Right renal pelvis (tissue), 4 donors: ENCODE data around the gene NPR3. TPM values are rescaled to one million over a fixed set of nuclear protein-coding genes. Genes with fewer than 3 reads are reported as not detected.

ENCODE experiments used
- DNase-seq, 4 donors: peaks; one replicate each; pipeline ENCODE4 v3.0.0-alpha.2; 2013; ENCODE audit warnings: low read depth in 4 of 4, low spot score in 3 of 4, missing footprints in 1 of 4
- polyA plus RNA-seq, 4 donors: library from polyadenylated mRNA; unstranded; fragments of 120-200 nt; gene quantifications; one replicate each; pipeline ENCODE4 v1.2.1, GENCODE V29; 2013; ENCODE audit not compliant: insufficient read length in 4 of 4

NPR3 gene, protein sequence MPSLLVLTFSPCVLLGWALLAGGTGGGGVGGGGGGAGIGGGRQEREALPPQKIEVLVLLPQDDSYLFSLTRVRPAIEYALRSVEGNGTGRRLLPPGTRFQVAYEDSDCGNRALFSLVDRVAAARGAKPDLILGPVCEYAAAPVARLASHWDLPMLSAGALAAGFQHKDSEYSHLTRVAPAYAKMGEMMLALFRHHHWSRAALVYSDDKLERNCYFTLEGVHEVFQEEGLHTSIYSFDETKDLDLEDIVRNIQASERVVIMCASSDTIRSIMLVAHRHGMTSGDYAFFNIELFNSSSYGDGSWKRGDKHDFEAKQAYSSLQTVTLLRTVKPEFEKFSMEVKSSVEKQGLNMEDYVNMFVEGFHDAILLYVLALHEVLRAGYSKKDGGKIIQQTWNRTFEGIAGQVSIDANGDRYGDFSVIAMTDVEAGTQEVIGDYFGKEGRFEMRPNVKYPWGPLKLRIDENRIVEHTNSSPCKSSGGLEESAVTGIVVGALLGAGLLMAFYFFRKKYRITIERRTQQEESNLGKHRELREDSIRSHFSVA
- 10 to 100 TPM; 15.4 to 28.2 (median 20.4) TPM for polyA plus RNA-seq

DNA sequence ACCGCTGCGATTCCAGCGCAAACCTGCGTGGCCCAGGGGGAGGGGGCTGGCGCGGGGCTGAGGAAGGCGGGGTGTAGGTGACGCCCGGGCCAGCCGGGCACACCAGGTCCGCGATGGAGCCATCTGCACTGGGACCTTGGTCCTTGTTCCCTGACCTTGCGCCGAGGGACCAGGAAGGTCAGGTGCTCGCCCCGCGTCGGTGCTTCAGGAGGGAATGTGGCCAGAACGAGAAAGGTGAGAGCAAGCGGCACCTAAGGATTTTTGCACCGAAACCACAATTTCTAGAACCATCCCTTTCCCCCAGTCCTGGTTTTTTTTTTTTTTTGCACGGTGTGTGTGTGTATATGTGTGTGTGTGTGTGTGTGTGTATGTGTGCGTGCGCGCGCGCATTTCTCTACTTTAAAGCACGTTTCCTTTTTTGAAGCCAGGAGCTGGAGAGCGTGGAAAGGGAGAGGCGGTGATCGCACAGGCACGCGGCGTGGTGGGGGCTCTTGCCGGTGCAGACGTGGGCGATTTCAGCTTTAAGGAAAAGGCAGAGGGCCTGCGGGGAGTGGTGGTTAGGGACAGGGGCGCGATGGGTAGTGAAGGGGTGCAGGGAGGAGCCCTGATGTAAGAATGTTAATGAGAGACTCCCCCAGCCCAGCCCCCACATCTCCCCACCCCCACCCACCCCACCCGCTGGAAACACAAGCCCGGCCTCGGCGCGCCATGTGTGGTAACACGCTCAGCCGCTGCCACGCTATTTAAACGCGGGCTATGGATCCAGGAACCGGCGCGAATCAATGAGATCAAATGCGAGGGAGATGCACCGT lies at the start of gene NPR3:
Gene NPR3 (plus strand): TSS at position 772 of the 812 bp plus-strand sequence. CDS start 456 bp downstream, outside the sequence.
- no peak for DNase-seq

DNA sequence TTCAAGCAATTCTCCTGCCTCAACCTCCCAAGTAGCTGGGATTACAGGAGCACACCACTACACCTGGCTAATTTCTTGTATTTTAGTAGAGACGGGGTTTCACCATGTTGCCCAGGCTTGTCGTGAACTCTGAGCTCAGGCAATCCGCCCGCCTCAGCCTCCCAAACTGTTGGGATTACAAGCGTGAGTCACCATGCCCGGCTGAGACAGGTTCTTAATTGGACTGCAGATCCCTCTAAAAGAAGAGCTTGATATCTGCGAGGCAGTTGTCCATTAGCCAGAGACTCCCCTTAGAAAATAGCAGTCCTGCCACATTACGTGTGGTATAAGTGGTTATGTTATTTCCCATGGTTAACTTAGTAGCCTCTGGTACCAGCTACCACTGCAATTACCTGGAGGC lies 46.6 kb upstream of the NPR3 start:
- DNase-seq: no peak

DNA sequence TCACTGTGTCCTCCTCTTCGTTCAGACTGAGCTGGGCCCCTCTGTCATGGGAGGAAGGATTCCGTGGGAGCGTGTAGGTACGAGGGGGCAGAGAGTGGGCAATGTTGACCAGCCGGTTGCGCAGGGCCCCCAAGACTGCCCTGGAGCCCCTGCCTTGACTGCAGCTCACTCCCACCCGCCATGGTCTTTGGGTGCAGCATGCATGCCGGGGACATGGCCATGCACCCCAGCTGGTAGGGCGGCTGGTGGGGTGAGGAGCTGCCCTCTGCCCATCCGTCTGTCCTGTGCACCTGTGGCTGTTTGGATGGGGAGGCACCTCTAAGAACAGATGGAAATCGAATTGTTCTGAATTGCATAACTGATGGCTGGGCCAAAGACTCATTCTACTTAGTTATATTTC lies 42.6 kb upstream of the NPR3 start:
- DNase-seq: no peak

DNA sequence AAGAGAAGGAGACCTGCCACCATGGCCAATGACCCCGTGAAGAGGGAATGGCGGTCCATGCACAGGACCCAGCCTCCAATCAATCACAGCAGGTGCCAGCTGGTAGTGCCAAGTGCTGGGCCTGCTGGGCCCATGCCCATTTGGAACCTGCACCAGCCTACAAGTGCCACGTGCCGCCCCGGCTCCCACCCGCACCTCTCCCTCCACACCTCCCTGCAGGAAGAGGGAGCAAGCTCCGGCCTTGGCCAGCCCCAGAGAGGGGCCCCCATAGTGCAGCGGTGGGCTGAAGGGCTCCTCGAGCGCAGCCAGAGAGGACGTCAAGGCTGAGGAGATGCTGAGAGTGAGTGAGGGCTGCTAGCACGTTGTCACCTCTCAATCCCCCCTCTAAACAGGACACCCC lies 37.8 kb upstream of the NPR3 start:
- no peak for DNase-seq

DNA sequence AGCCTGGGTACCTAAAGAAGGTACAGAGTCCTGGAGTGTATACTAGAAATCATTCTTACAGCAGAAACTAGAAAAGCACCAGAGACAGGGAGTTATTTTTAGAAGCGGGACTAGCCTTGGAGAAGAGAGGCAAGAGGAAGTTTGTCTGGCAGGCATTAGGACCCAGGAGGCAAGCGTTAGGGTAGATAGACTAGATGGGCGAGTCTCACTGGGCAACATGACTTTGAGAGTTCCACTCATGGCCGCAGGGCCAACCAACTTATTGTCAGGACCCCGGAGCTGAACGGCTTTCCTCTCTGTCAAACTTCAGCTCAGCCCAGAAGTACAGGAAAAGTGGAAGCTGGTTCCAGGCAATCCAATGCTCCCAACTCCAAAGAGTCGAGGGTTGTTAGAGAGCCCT lies 34.1 kb upstream of the NPR3 start:
- no peak for DNase-seq

DNA sequence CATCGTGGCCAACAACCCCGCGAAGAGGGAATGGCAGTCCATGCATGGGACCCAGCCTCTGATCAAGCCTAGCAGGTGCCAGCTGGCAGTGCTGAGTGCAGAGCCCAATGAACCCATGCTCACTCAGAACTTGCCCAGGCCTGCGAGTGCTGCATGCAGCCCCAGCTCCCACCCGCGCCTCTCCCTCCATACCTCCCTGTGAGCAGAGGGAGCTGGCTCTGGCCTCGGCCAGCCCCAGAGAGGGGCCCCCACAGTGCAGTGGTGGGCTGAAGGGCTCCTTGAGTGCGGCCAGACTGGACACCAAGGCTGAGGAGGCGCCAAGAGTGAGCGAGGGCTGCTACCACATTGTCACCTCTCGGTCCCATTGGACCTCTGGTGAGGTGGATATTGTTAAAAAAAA lies 32.6 kb upstream of the NPR3 start:
- no peak for DNase-seq

DNA sequence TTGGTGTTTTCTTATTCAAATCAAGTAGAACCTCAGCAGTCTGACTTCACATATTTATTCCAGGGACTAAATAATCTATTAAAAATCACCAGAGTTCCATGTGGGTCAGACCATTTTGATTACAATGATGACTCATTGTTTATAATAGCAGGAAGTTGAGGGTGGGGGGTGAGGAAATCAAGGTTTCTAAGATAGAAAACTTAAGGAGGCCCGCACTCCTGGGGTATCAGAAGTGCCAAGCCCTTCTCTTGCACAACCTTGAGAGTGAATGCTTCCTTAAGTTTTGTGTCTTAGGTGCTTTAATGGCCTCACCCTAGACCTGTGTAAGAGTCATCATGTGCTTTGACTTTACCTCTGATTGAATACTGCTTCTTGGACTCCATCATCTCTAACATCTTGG lies 31.9 kb upstream of the NPR3 start:
- no peak for DNase-seq

DNA sequence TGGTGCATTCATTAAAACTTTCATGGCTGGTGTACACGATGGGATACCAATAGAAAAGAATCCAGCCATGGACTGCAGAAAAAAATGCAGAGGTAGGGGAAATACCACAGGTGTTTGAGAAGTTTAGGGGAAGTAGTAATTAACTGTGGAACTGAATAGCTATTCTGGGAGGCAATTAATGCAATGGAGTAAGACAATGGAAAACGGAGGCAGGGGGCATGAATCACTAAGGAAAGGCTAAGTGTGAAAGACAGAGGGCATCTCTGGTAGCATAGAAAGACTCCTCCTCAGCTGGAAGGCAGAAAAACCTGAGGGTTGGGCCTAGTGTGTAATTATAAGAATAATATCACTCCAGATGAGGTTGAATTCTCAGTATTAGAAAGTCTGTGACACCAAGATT lies 30.9 kb upstream of the NPR3 start:
- DNase-seq: no peak

DNA sequence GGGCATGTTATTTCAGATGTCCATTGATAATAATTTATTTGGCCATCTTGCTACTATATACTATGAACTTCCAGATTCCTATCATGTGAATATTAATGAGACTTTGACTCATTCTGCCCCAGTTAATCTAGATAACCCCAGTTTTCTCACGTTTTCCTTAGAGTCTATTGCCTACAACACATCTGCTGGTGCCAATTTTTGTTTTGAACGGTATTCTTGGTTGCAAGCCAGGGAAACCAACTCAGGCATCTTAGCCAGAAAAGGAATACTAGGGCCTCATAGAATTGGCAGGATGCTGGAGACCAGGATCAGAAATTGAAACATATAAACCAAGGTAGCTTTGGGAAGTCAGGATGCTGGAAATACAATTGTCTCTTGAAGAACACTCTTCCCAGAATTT lies 28.0 kb upstream of the NPR3 start:
- no peak for DNase-seq

DNA sequence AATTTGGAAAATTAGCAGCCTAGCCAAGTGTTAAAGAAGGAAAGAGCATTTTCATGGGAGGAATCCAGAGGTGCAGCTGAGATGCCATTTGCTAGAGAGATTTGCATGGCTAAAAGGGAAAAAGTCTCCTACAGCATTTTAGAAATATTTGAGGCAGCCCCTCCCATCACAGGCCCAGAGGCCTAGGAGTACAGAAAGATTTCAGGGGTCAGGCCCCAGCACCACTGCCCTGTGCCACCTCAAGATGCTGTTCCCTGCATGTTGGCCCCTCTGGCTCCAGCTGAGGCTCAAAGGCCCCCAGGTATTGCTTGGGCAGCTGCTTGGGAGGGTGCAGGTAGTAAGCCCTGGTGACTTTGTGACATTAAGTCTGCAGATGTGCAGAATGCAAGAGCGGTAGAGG lies 26.9 kb upstream of the NPR3 start:
- DNase-seq: no peak

DNA sequence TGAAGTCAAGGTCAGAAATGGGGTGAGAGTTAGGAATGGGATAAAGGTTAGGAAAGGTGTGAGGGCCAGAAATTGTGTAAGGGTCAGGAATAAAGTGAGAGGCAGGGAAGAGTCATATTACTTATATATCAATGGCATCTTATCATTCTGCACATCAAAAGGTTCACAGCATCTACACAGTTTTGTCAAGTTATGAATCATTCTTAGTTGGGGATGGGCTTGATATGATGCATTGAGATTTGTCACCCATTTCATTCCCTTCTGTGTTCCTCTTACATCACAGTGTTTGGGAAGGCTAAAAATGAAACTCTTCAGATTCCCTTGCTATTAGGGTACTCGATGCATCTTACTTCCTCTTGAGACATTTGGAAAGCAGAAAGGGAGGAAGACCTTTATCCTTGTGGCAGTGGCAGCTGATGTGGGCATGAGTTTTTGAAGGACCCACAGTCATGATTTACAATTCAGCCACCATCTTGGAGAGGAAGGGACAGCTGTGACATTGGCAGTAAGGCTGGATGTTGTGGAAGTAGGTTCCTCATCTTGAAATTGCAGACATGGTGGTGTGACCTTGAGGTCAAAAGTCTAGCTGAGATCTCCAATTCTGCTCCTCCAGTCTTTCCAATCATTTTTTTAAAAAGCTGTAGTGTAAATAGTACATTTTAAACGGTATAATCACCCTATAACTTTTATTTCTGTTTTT lies 24.2 kb upstream of the NPR3 start:
- DNase-seq: no peak

DNA sequence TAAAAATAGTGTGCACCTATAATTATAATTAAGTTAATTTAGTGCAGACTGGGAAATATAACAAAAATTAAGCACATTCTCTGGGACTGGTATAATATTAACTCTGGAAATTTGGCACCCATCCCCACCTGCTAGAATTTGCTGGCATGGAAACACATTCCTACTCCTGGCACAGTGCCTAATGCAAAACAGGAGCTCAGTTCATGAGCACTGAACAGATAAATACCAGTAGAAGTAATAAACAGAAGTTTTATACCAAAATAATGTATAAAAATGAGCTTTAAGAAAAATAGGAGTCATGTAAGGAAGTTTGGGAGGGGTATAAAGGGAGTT lies 23.7 kb upstream of the NPR3 start:
- DNase-seq: no peak

DNA sequence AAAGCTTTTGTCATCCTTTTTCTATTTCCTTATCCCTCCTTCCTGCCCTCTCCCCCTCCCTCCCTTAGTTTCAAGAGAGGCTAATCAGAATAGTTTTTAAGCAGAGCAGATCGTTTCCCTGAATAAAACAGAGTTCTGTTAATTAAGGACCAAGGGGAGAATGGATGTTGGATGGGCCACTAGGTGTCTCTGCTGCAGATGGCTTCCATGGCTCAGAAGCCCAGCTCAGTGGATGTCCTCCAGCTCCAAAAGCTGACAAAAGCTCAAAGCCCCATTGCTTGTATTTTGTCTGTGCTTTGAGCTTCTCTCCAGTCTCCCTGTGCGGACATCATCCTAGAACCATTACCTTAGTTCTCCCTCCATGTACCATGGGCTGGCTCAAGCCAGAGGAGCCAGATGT lies 21.0 kb upstream of the NPR3 start:
- no peak for DNase-seq

DNA sequence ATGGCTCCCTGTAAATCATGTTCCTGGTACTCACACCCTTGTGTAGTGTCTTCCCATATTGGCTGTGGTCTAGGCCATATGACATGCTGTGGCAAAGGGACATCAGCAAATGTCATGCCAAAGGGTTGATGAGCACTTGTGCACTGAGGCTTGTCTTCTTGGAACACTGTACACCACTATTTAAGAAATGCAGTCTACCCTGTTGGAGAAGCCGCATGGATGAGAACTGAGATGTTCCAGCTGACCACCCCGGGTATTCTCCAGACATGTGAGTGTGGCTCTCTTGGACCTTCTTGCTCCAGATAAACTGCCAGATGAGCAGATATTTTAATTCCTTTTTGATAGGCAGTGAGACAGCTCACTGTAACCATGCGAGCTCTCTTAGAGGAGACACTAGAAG lies 20.5 kb upstream of the NPR3 start:
- no peak for DNase-seq

DNA sequence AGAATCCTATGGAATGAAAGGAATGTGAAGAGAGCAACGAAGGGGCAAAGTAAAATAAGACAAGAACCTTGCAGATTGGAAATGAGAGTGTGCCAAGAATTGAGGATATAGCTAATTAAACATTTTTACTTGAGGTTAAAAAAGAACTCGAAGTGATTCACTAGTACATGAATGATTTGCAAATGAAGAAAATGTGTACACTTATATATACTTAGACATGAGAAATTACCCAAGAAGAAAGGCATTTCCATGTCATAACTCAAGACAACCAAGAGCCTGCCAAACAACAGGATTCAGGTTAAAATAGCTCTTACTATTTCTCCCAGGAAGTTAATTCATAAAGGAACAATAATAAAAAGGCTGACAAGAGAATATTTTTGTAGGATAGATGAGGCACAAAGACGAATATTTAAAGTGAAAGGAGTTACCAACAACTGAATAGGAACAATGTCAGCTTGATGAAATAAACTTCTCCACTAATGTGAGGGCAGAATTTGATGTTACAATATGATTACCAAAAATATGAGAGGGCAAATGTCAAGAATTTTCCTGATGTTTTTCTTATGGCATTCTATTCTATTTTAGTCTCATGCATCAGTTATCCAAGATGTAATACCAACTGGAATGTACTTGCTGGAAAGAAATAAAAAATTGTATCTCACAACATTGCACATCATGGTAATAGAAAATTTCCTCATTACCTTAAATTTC lies 18.9 kb upstream of the NPR3 start:
- no peak for DNase-seq

DNA sequence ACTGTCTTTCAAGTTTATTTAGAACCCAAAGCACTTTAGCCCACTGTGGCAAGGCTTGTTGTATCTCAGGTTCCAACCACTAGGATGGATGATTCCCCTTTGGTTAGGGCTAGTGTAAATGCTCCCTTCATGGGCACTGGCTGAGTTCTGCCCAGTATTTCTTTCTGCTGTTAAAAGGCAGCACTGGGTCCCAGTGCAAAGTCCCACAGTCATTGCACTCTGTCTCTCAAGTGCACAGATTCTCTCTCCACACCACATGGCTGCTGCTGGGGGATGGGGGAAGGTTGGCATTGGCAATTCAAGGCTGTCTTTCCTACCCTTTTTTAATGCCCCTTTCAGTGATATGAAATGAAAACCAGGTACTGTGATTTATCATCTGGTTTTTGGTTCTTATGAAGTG lies 7.2 kb upstream of the NPR3 start:
- DNase-seq: no peak

DNA sequence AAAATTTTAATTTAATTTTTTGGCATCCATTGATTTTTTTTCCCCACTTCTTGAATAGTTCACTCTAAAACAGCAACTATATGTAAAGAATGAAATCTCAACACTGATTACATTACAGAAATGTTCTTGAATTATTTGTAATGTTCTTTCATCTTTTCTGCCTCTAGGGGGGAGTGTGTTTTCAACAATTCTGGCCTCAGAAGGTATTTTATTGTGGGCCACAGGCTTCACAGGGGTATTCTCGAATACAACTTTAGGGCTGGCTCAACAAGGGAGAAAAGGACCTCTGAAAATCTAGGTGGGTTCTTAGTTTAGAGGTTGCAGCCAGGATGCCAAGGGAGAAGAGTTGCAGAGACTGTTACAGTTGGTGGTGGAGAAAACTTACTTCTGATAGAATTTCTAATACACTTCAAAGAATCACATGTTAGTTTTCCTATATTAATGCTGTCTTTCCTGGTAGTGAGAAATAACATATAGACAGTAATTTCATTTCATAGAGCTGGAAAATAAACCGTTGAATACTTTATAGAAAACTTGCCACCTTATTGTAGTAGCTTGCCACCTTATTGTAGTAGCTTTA lies 3.6 kb upstream of the NPR3 start:
- no peak for DNase-seq

DNA sequence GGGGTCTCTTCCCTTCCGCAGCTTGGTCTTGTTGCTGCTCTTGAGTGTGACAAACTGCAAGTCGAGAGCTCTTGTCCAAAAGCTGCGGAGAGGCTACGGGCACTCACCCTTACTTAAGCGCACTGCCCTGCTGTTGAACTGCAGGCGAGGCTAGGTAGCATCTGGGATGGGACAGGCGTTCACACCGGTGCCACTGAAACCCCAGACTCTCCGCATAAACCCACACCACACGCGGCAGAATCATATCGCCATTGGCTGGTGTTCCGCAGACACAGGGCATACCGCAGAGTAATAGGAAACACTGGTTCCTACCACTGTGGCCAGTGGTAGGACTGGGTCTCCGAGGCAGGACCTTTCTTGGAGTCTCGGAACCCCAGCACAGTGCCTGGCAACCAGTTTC lies 2.2 kb upstream of the NPR3 start:
- DNase-seq: no peak

DNA sequence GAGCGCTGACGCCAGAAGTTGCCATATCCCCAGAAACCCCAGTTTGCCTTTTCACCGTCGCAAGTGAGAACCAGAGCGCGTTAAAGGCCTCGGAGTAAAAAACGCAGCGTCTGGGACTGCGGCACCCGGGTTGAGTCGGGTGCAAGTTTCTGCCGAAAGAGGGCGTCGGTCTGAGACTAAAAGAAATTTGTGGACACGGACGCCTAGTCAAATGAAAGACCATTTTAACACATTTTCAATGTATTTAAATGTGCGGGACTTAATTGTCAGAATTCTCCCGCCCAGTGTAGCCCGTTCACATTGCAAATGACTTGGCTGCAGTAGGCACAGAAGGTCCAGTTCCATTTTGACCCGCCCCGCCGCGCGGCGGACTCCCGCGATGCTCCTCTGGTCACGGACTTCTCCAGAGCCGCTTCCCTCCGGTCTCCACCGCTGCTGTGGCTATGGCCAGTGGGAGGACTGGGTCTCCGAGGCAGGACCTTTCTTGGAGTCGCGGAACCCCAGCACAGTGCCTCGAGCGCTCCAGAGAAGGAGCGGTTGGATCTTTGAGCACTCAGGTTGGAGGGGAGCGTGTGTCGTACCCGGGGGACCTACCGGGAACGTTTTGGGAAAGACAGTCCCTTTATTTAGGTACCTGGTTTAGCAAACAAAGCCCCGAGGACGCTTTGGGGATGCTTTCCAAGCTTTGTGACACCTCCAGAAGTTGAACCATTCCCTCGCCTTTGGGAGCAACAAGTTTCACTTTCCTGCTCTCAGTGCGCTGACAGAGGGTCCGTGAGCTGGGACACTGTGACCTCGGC lies 1.2 kb upstream of the NPR3 start:
- DNase-seq: peak in 1 of 4 donors; percentile 80

DNA sequence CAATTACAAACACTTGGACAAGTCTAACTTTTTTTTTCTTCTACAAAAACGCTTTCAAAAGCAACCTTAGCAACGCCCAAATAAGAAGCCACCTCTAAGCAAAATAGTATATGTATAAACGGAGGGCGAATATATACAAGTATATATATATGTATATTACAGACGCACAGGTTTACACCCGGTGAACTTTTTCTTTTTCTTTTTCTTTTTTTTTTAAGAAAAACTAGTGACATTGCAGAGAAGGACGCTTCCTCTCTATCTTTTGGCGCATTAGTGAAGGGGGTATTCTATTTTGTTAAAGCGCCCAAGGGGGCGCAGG lies 200 bp downstream of the NPR3 start:
- no peak for DNase-seq
